ENCODE results near the gene CALML5.
"Not testable (repeated sequence)": the region's sequence is repeated elsewhere in the genome, so short reads cannot be mapped to it uniquely, and the experiment has no call there.

CALML5 gene

DNA sequence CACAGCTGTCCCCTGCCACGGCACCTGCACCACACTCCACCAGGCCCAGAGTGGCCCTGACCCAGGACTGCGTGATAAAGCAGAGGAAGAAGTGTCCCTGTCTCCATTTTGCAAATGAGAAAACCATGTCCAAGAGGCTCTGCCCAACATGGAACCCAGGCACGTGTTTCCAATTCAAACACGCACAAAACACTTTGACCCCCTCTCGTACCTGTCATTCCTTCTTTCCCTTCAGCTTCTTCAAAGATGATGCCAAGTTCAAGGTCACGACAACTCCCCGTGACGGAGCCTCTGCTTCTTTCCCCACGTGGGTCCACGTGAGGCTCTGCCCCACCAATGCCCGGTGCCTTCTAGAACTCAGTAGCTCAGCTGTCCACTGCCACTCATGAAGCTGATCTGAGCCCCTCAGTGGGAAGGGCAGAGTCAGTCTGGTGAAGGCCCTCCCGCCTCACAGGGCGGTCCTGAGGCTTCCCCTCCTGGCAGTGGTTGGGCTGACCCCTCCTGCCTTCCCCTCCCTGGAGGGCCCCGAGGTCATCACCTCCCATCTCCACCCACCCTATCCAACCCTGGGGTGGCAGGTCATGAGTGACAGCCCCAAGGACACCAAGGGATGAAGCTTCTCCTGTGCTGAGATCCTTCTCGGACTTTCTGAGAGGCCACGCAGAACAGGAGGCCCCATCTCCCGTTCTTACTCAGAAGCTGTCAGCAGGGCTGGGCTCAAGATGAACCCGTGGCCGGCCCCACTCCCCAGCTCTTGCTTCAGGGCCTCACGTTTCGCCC, 19.0 kb downstream of the CALML5 start:
- peak; percentile 41 for DNase-seq

DNA sequence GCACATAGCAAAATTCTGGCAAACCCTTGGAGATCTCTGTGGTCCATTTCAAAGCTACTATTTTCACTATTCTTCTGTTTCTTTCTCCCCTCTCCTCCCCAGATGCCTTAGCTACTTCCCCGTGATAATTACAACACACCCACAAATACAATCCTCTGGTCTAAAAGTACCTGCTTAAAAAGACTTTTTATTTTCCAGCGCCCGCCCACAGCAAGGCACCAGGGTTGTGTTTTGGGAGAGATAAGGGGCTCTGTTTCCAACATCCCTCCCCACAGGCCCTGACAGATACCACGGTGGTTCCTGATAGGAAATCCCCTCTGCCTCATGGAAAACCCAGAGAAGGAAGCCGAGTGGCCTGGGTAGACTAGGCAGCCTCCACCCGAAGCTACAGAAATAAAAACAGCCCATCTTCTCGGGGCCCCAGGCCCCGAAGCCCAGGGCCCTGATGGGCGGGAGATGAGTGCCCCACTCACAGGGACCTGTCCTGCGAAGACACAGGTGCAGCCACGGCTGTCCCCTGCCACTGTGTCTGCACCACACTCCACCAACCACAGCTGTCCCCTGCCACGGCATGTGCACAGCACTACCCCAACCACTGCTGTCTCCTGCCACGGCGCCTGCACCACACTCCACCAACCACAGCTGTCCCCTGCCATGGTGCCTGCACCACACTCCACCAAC, 19.7 kb downstream of the CALML5 start:
- DNase-seq, result peak; percentile 55

GRCh38 chr10:5478694-5479305, 20.6 kb downstream of the CALML5 start:
- DNase-seq, result peak; percentile 45

DNA sequence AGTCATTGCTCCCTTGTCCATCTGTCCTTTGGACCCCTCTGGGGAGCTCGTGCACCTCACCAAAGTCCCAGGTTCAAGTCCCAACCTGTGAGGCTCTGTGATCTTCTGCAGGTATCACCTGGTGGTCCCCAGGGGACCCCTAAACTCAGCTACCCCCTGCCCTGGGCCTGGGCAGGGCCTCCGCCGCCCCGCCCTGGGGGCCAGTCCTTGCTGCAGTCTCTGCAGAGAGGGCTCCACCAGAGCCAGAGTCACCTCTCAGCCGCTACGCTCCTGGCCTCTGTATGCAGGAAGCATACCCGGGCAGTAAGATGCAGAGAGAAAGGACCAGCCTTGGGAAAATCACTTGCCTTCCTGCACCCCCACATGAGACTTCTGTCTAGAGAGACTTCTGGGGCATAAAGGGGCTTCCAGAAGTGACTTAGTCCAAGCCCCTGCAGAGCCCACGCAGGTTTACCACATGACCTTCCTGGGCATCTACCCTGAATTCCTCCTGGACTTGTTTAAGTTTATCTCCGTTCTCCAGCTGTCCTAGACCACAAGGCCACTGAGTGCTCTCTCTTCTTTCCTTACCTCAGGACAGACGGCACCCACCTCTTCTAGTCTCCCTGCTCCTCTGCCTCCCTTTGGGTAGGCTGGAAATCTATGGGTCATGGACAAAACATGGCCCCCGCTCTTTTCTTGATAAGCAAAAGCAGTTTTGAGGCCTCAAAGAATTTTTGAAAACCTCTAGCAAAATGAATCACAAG, 21.2 kb downstream of the CALML5 start:
- peak; percentile 16 for DNase-seq

DNA sequence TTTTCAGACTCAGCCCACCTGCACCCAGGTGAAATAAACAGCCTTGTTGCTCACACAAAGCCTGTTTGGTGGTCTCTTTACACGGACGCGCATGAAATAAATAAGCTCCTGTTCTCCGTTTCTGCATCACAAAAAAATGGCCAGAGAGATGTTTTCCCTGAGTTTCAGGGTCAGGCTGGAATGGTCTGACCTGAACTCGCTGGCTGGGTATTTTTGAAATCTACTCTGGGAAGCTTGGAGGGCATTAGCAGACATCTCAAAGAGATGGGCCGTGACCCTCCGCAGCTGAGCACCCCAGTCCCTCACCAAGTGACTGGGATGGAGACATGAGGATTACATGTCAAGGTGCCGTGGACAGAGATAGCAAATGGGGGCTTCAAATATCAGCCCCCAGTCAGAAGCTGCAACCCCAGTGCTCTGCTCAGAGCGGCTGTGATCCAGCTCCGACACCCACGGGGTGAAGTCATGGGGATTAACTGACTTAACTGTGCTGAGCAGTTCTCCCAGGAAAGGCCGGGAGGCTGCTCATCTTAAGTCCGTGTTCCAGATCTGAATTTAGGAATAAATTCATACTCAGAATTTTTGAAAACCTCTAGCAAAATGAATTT, 22.3 kb downstream of the CALML5 start:
- DNase-seq, result no peak

- not testable (repeated sequence) for DNase-seq
Observed at GRCh38 chr10:5475974-5476807, 23.2 kb downstream of the CALML5 start.

GRCh38 chr10:5475088-5475487, 24.3 kb downstream of the CALML5 start:
- not testable (repeated sequence) for DNase-seq

GRCh38 chr10:5474642-5475041, 24.7 kb downstream of the CALML5 start:
- not testable (repeated sequence) for DNase-seq

DNA sequence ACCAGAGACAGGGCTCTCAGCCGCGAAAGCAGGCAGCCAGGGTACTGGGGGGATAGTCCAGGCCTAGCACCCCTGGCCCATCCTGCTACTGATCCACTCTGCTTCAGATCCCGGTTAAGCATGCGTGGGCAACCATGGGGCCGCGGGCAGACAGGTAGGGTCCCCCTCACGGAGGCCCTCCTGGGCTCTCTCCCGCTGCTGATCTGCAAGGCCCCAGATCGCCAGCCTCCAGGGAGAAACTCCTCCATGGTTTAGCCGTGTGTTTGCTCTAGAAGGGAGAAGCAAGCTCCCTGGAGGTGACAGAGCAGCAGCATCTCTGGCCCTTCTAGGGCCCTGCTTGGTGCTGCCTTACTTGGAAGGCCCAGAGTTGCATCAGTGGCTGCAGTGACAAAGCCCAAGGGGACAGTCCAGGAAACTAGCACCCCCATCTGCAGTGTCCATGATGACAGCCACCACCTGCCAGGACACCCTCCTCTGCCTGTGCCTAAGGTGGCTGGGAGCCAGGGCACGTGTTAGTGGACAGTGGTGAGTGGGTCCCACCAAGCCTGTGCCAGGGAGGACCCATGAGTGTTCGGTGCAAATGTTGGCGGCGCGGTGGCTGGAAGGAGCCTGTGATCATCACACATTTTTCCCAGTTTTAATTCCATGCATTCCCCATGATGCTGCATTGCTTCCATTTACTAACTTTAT, 29.2 kb downstream of the CALML5 start:
- no peak for DNase-seq

DNA sequence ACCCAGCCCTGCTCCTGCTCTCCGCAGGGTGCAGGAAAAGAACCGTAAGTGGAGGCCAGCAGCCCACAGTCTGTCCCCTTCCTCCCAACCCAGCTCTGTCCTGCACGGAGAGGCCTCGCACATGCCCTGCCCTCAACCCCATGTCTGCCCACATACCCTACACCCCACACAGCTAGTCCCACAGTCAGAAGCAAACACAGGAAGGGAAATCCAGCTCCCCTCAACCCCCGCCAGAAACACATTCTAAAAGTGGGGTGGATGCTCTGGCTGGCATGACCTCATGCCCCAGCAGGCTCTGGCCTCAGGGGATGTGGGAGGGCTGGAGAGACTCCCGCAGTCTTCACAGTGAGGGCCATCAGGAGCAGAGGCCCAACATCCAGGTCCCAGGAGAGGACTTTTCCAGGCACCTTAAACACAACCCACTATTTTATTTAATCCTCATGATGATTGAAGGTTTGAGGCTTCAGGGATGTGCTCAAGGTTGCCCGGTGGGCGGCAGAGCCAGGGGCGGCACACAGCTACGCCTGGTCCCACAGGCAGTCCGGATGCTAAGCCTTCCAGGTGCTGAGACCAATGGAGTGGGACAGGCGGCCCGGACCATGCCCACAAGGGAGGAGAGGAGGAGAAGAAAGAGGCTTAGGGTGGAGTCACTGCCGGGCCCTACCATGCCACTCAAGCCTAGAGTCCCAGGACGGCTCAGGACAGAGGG, 29.9 kb downstream of the CALML5 start:
- DNase-seq, result no peak

GRCh38 chr10:5468262-5469106, 30.9 kb downstream of the CALML5 start:
- DNase-seq, result no peak

GRCh38 chr10:5467634-5468255, 31.6 kb downstream of the CALML5 start:
- no peak for DNase-seq

DNA sequence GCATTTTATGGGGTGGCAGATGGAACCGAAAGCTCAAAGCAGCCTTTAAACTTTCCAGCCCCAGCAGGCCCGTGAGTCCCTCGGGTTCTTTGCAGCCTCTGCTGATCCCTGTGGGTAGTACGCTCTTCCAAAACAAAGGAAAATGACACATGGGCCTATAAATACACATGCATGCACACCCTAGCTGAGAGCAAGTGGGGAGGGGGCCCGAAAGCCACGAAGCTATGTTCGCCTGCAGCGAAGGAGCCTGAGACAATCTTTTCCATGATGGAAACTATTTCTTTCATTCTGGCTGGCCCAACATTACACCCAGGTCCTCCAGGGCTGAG, 32.2 kb downstream of the CALML5 start:
- no peak for DNase-seq

- no peak for DNase-seq
Observed at GRCh38 chr10:5466451-5467206, 32.7 kb downstream of the CALML5 start.

DNA sequence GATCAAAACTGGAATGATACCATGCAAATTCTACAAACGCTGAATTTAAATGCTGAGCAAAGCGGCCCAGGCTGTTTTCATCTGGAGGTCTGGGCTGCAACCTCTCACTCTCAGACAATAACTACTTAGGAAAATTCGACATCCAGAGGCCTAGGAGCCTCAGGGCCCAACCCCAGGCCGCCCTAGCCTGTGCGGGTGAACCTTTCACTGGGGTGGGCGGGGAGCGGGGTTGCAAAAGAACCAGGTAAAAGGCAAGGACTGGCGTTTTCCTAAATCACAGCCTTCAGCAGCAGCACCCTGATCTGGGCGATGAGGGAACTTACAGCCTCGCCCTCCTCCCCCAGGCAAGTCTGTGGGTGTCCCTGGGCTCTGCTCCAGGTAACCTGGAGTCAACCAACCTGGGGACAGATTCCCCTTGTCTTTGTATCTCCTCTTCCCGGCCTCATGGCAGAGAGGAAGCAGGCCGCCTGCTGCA, 33.4 kb downstream of the CALML5 start:
- DNase-seq, result no peak

GRCh38 chr10:5464546-5464945, 34.8 kb downstream of the CALML5 start:
- no peak for DNase-seq

- DNase-seq, result no peak
Observed at GRCh38 chr10:5462841-5463293, 36.5 kb downstream of the CALML5 start.
